OCI-LY1 (cell line): Measurements from ENCODE around the gene EYS.

ENCODE experiments used
- CTCF ChIP-seq: fragments of 200-600 bp; sonication (generic), shearing (Covaris generic); IDR thresholded peaks from 2 replicates; pipeline ENCODE4 v1.5.1; 2017; ENCODE audit warnings: mild to moderate bottlenecking, antibody characterized with exemption, low read length, moderate library complexity, mixed read lengths
- EZH2 ChIP-seq: fragments of 200-600 bp; sonication (generic), shearing (Covaris generic); IDR thresholded peaks from 2 replicates; pipeline ENCODE4 v1.8.0; 2017; ENCODE audit warnings: borderline replicate concordance, mixed run types, mild to moderate bottlenecking, antibody characterized with exemption, low read length, moderate library complexity, mixed read lengths

GRCh38 chr6:65088575-65088974 lies 618.5 kb downstream of the EYS start:
- no peak for TF ChIP-seq EZH2
- TF ChIP-seq CTCF = no peak
